ENCODE measurements around the gene ZSWIM2. TPM values are rescaled to one million over a fixed set of nuclear protein-coding genes. Genes with fewer than 3 reads are reported as not detected.

The ZSWIM2 gene
- polyA plus RNA-seq, 2 of the 4 experiments (the other 2 are of a cell fraction), result not detected

DNA sequence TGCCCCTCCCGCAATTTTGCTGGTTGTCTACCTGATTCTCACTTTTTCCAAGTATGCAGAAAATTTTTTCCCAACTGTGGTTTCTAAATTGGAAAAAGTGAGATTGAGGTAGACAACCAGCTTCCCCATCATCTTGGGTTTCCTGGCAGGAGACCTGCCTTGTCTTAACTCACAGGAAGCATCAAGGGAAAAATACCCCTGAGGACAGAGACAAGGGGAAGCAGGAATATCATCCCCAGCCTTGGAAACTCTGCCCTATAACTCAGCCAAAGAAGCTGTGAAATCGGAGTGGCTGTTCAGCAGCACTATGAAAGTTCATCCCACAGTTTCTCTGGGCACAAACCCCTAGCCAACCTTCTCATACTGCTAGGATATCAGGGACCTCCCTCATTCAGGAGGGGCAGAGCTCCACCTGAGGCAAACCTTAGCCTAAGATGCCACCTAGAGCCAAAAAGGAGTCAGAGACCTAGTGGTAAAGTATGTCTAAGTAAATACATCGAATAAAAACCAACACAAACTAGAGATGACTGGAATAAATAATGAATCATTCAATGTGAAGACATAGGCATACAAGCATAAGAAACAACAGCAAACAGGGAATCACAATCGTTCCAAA, 68.2 kb downstream of the ZSWIM2 start:
- DNase-seq (ENCODE audit: low read depth in 1 of 2, low spot score in 1 of 2), result peak; percentile 8 to 63
- H3K9me3 ChIP-seq, result peaks cover 5% of the 10 kb centered on the region; the same call in 2 of the 3 replicates
- FAIRE-seq, result no peak
- POLR2A ChIA-PET, result no interaction called here
- peak; percentile 78 to 97 for ATAC-seq
- no peaks in the 10 kb centered on the region for H3K4me1 ChIP-seq
- 25% methylated on average over 4 of the region's 4 CpGs for WGBS (ENCODE audit: missing lambda C conversion rate)
- CTCF ChIA-PET, result interaction anchor here (0.6 to 1.2 kb wide), 3 partner anchors 9 to 584 kb away, joined by 3 read pairs; no protein-coding TSS in a partner anchor
- H3K27ac ChIP-seq, result no peak overlapping the region
- H3K4me3 ChIP-seq, result no peak overlapping the region
- H3K4me2 ChIP-seq, result no peak overlapping the region
- peak; percentile 59 to 80 for TF ChIP-seq RAD21 (conservative IDR thresholded peaks at IDR 0.05 in 1 of 2, IDR thresholded peaks at IDR 0.05 in 1 of 2)
- TF ChIP-seq EHF (CRISPR knock-in tag; IDR thresholded peaks at IDR 0.05), result no peak
- TF ChIP-seq, protein P1, sequence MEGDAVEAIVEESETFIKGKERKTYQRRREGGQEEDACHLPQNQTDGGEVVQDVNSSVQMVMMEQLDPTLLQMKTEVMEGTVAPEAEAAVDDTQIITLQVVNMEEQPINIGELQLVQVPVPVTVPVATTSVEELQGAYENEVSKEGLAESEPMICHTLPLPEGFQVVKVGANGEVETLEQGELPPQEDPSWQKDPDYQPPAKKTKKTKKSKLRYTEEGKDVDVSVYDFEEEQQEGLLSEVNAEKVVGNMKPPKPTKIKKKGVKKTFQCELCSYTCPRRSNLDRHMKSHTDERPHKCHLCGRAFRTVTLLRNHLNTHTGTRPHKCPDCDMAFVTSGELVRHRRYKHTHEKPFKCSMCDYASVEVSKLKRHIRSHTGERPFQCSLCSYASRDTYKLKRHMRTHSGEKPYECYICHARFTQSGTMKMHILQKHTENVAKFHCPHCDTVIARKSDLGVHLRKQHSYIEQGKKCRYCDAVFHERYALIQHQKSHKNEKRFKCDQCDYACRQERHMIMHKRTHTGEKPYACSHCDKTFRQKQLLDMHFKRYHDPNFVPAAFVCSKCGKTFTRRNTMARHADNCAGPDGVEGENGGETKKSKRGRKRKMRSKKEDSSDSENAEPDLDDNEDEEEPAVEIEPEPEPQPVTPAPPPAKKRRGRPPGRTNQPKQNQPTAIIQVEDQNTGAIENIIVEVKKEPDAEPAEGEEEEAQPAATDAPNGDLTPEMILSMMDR (IDR thresholded peaks at IDR 0.05), result peak; percentile 30; the same call in 1 of the 3 replicates

Other genes with a start within 250 kb of the ZSWIM2 start
- 6.4 and 6.5 TPM in 2 replicates for gene FAM171B, start 155.1 kb downstream of the ZSWIM2 start, polyA plus RNA-seq (2011; rRNA removed)
- 1.8 to 2.2 TPM (median 1.8 TPM) in 3 replicates for gene FAM171B, start 155.1 kb downstream of the ZSWIM2 start, polyA plus RNA-seq (2017; fragmentation: RNase III; extraction: RNeasy Plus Mini Kit Qiagen cat#74134 plus additional on column Dnase treatment)

Measured in A549 (cell line).